GM12872 (cell line): ENCODE measurements around the gene SH3RF3.

Source experiments
- CTCF ChIP-seq: IDR thresholded peaks from 3 replicates; pipeline ENCODE4 v1.5.1; 2011; ENCODE audit warnings: low read depth, mild to moderate bottlenecking, low read length, moderate library complexity; ENCODE audit not compliant: insufficient read depth

The SH3RF3 gene

GRCh38 chr2:109254174-109254904 lies 125.3 kb downstream of the SH3RF3 start:
- no peak for TF ChIP-seq CTCF

- TF ChIP-seq CTCF = no peak
Measured at GRCh38 chr2:109255654-109256053, 126.6 kb downstream of the SH3RF3 start.

GRCh38 chr2:109256111-109256510 lies 127.1 kb downstream of the SH3RF3 start:
- no peak for TF ChIP-seq CTCF

GRCh38 chr2:109256921-109257320 lies 127.9 kb downstream of the SH3RF3 start:
- TF ChIP-seq CTCF = no peak

- TF ChIP-seq CTCF = no peak
Measured at GRCh38 chr2:109257653-109258052, 128.6 kb downstream of the SH3RF3 start.

- no peak for TF ChIP-seq CTCF
Measured at GRCh38 chr2:109258376-109258775, 129.4 kb downstream of the SH3RF3 start.

- TF ChIP-seq CTCF = no peak
Measured at GRCh38 chr2:109258905-109259540, 130.0 kb downstream of the SH3RF3 start.
